ENCODE measurements around the gene L1TD1.

GRCh38 chr1:62228883-62229187 lies 34.2 kb downstream of the L1TD1 start:
- TF ChIP-seq ZNF423 (tag by site-specific recombination; IDR thresholded peaks at IDR 0.05) (no peak), CTCF (tag by site-specific recombination; IDR thresholded peaks at IDR 0.05) (no peak), ZSCAN18 (tag by site-specific recombination; IDR thresholded peaks at IDR 0.05) (no peak), TCF7L2 (IDR thresholded peaks at IDR 0.05; ENCODE audit: borderline replicate concordance, low read depth, low read length) (no peak), ZNF311 (tag by site-specific recombination; IDR thresholded peaks at IDR 0.05; ENCODE audit: borderline replicate concordance) (no peak), ZNF791 (tag by site-specific recombination; IDR thresholded peaks at IDR 0.05) (no peak), BCL11A (tag by site-specific recombination; IDR thresholded peaks at IDR 0.05; ENCODE audit: low read depth) (no peak), ZNF701 (tag by site-specific recombination; IDR thresholded peaks at IDR 0.05) (no peak)
